Aorta (tissue), 5 donors: ENCODE results near the gene DPP6. TPM values are rescaled to one million over a fixed set of nuclear protein-coding genes. Genes with fewer than 3 reads are reported as not detected.
"Not testable (repeated sequence)": the region's sequence is repeated elsewhere in the genome, so short reads cannot be mapped to it uniquely, and the experiment has no call there.

Experiments used
- ATAC-seq: fragments of 200-7000 bp; cut with Tn5 transposase; one replicate; pipeline ENCODE4 v1.9.1; 2022; ENCODE audit warnings: moderate library complexity; ENCODE audit not compliant: low FRiP score
- DNase-seq, 2 donors: peaks; one replicate each; pipeline ENCODE4 v3.0.0-alpha.2; 2020
- H3K27ac ChIP-seq, 2 donors: one replicate each; pipeline ENCODE4 v1.5.1; 2013; ENCODE audit warnings: low read length in 2 of 2, mild to moderate bottlenecking in 2 of 2, moderate library complexity in 2 of 2, control low read depth in 1 of 2, inconsistent platforms in 1 of 2, low read depth in 1 of 2
- H3K27me3 ChIP-seq, 2 donors: one replicate each; pipeline ENCODE4 v1.6.1; 2013; ENCODE audit warnings: control low read depth in 1 of 2, low read length in 1 of 2, mild to moderate bottlenecking in 1 of 2, moderate library complexity in 1 of 2; ENCODE audit not compliant: insufficient read depth in 2 of 2, control insufficient read depth in 1 of 2
- H3K36me3 ChIP-seq, 2 donors: one replicate each; pipeline ENCODE4 v1.6.1; 2013; ENCODE audit warnings: control low read depth in 1 of 2, low read length in 1 of 2, mild to moderate bottlenecking in 1 of 2; ENCODE audit not compliant: insufficient read depth in 2 of 2, control insufficient read depth in 1 of 2
- H3K4me1 ChIP-seq, 2 donors: one replicate each; pipeline ENCODE4 v1.6.1; 2013; ENCODE audit warnings: low read length in 2 of 2, control low read depth in 1 of 2, mild to moderate bottlenecking in 1 of 2, moderate library complexity in 1 of 2; ENCODE audit not compliant: insufficient read depth in 2 of 2, control insufficient read depth in 1 of 2
- H3K4me3 ChIP-seq, 2 donors: one replicate each; pipeline ENCODE4 v1.5.1; 2013; ENCODE audit warnings: low read length in 2 of 2, control low read depth in 1 of 2, mild to moderate bottlenecking in 1 of 2
- H3K9me3 ChIP-seq: one replicate; pipeline ENCODE4 v1.6.1; 2013; ENCODE audit warnings: mild to moderate bottlenecking, low read length; ENCODE audit not compliant: control insufficient read depth
- WGBS, 2 donors: extraction: QIAGEN DNeasy Blood & Tissue Kit; methylation state at CpG; one replicate each; pipeline ENCODE4 v1.1.7; 2013; 5-methylcytosine and 5-hydroxymethylcytosine counted together
- intact Hi-C, 2 donors: fragments of 100-400 bp; cut with DNase I; formaldehyde crosslinking; loops; one replicate each; pipeline versions ENCODE4 v1.14.2 to v1.15.0; 2022
- polyA plus RNA-seq, 2 donors: library from polyadenylated mRNA; stranded (reverse); fragments of 200-250 nt; gene quantifications; one replicate each; pipeline ENCODE4 v1.2.3, GENCODE V29; 2013
- total RNA-seq, 2 donors: library from RNA; stranded (reverse); fragmentation: NEBNext Ultra II Directional; extraction: Animal tissue kit (Norgen Biotek cat#: 25700); gene quantifications; one replicate each; pipeline ENCODE4 v1.2.1, GENCODE V29; 2021
- donor health status: healthy with polysubstance abuse.
- donor health status: Bipolar disorder and iron deficiency.
- donor health status: DM: no; HTN: no; CAD: no.
- donor health status: DM: no; HTN: no; CAD: no.
- donor health status: DM: yes; HTN: yes; CAD: no.

DPP6 gene
- total and polyA plus RNA-seq, 4 donors, result 0.69 TPM; not detected in 3

DNA sequence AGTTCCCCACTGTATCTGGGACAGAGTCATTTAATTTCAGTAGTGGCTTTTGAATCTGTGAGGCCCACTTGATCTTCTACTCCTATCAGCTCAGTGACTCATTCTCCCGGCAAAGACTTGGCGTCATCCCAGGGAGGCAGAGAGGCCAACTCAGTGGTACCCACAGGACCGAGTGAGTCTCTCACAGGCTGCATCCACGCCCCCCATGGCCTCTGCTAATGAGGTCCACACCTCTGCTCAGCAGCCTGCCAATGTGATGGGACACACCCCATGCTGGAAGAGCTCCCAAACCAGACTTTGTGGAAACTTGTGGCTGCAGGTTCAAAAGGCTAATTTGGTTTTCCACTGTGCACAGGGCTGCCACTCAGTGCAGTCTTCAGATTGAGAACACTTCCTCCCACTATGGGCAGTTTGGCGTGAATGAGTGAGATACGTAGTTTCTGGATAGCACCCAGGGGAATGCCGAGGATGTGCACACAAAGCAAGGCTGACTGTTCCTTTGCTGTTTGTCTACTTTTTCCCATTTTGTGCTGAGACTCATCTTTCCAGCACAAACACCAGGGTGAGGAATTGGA lies 81.6 kb downstream of the DPP6 start:
- H3K27me3 ChIP-seq, H3K4me3 ChIP-seq, H3K27ac ChIP-seq, DNase-seq, H3K9me3 ChIP-seq, intact Hi-C loops, H3K4me1 ChIP-seq, ATAC-seq, H3K36me3 ChIP-seq: not testable (repeated sequence)
- WGBS, 2 donors, result 74% methylated on average over 4 to 6 of the region's 7 CpGs

DNA sequence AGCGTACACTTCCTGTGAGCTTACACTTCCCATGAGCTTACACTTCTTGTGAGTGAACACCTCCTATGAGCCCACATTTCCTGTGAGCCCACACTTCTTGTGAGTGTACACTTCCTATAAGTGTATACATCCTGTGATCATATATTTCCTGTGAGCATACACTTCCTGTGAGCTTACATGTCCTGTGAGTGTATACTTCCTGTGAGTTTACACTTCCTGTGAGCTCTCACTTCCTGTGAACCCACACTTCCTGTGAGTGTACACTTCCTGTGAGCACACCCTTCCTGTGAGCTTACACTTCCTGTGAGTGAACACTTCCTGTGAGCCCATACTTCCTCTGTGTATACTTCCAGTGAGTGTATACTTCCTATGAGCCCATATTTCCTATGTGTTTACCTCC lies 82.5 kb downstream of the DPP6 start:
- DNase-seq, H3K4me3 ChIP-seq, H3K4me1 ChIP-seq, ATAC-seq, H3K27ac ChIP-seq, H3K27me3 ChIP-seq, H3K9me3 ChIP-seq, H3K36me3 ChIP-seq, intact Hi-C loops: not testable (repeated sequence)
- WGBS, 2 donors, result 86% methylated on average over 1 of the region's 1 CpG; no CpG with 5 or more reads in 1 of the 2 donors

DNA sequence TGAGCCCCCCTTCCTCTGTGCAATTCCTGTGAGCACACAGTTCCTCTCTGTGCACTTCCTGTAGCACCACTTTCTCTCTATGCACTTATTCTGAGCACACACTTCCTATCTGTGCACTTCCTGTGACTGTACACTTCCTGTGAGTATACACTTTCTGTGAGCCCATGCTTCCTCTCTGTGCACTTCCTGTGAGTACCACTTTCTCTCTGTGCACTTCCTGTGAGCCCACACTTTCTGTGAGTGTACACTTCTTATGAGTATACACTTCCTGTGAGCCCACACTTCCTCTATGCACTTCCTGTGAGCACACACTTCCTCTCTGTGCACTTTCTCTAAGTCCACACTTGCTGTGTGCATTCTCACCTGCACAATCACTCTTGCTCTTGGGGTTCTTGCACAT lies 83.4 kb downstream of the DPP6 start:
- intact Hi-C loops, H3K9me3 ChIP-seq, DNase-seq, H3K27ac ChIP-seq, H3K27me3 ChIP-seq, H3K36me3 ChIP-seq, H3K4me1 ChIP-seq, ATAC-seq, H3K4me3 ChIP-seq: not testable (repeated sequence)

DNA sequence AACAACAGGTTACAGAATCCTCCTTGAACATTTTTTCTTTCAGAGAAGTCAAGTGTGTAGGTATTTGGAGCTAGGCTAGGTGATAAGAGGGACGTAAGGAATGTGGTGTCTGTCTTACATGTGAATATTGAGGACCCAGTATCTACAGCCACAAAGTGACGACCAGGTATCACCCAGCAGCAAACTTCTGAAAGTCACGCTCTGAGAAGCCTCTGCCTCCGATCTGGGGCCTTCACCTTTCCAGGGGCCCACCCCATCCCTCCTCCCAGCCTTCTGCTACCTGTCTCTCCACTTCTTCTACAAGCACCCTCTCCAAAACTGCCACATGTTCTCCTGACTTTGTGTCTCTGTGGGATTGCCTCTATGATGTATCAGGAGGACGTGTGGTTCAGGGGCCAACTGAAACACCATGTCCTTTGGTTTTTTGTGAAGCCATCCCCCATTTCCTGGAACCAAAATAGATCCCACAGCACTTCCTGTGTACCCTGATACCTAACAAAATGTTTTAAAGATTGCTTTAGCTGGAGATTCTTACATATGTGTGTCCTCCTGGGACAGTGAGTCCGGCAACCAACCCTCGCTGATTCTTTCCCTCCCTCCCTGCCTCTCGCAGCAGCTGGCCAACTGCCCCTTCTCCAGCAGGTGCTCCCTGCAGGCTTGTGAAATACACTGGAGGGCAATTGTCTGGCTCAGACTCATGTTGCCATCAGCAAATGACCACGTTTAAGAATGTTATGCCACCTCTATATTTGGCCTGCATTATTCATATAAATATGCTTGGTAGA lies 93.9 kb downstream of the DPP6 start:
- H3K36me3 ChIP-seq, H3K4me1 ChIP-seq, H3K27ac ChIP-seq, ATAC-seq, intact Hi-C loops, H3K27me3 ChIP-seq, H3K4me3 ChIP-seq, H3K9me3 ChIP-seq, DNase-seq: not testable (repeated sequence)
- 49 to 56% methylated on average over 4 to 5 of the region's 9 CpGs for WGBS, 2 donors

DNA sequence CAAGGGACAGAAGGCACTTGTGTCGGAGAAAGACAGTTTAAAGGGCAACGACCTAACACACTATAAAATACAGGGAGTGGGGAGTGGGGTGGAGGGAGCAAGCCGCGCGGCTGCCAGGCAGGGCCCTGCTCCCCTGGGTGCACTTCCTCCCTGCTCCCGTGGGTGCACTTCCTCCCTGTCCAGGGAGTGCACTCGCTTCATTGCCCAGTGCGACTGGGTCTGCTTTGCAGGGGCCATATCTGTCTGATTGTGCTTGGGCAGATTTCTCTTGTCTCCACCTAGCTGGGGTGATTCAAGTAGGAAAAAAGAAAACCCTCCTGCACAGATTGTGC lies 94.5 kb downstream of the DPP6 start:
- H3K27me3 ChIP-seq, H3K4me3 ChIP-seq, H3K27ac ChIP-seq, H3K9me3 ChIP-seq, H3K4me1 ChIP-seq, intact Hi-C loops, DNase-seq, ATAC-seq, H3K36me3 ChIP-seq: not testable (repeated sequence)
- 39 to 47% methylated on average over 4 to 6 of the region's 8 CpGs for WGBS, 2 donors

DNA sequence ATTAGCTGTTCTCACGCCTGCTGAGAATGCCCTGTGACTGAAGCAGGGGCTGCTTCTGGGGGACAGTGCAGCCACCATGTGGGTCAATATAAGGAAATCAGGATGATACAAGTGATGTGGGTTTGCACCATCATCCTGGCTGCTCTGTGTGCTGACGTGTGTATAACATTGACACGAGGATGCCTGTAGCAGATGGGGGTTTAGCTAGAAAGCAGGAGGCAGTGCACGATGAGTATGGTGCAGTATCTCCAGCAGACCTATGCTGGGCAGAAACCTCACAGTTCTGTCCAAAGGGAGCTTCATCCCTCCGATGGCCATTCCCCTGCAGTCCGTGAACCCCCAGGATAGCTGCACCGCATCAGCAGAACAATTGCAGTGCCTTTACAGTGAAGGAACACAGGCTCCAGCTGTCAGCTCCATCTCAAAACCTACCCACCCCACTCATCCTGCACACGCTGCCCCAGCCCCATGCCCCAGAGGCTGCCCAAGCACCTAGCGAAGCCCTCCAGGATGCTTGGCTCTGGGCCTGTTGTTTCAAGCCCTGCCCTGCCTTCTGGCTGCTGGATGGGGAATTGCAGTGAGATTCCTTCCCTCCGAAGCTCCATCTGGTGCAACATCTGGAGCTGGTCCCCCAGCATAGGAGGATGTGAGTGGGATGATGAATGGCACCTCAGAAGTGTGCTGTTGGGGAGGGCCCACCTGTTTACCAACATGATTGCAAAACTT lies 96.8 kb downstream of the DPP6 start:
- H3K27ac ChIP-seq, H3K4me1 ChIP-seq, H3K4me3 ChIP-seq, intact Hi-C loops, H3K36me3 ChIP-seq, H3K9me3 ChIP-seq, H3K27me3 ChIP-seq, ATAC-seq, DNase-seq: not testable (repeated sequence)
- WGBS, 2 donors, result 80 to 84% methylated on average over 8 to 9 of the region's 10 CpGs

DNA sequence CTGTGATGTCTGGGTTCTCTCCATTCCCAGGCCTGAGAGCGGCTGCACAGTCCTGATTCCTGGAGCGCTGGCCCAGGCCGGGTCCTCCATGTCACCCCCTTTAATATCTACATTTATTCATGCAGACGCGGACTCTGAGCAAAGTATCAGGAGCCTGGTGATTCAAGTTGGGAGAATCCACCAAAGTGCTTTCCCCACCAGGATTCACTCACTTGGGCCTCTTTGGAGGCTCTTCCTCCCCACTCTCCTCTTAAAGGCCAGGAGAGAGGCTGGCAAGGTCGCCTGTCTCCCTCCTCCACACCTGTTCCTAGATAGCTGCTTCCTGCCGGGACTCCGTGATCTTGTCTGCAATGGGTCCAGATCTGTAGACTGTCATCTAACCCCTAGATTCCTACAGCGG lies 98.5 kb downstream of the DPP6 start:
- H3K36me3 ChIP-seq, H3K4me1 ChIP-seq, intact Hi-C loops, H3K27ac ChIP-seq, H3K9me3 ChIP-seq, H3K27me3 ChIP-seq, H3K4me3 ChIP-seq, ATAC-seq, DNase-seq: not testable (repeated sequence)
- 87 to 88% methylated on average over 9 of the region's 9 CpGs for WGBS, 2 donors

DNA sequence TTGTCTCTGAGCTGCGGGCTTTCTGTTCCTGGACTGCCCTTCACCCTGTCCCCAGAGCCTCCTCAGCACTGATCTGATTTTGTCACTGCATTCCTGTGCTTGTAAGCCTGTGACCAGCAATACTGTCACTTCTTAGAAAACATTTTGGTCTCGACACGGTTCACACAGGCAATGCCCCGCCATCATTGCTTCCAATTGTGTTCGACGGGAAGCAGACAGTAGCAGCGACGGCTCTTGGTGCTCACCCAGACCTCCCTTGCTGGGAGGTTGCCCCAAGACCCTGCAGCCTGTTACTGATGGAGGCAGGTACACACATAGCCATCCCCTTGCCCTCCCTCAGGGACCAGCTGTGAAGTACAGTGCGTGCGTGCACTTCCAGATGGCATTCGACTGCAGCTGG lies 99.1 kb downstream of the DPP6 start:
- H3K4me1 ChIP-seq, ATAC-seq, H3K4me3 ChIP-seq, intact Hi-C loops, DNase-seq, H3K9me3 ChIP-seq, H3K36me3 ChIP-seq, H3K27ac ChIP-seq, H3K27me3 ChIP-seq: not testable (repeated sequence)
- 83 to 85% methylated on average over 11 of the region's 11 CpGs for WGBS, 2 donors

DNA sequence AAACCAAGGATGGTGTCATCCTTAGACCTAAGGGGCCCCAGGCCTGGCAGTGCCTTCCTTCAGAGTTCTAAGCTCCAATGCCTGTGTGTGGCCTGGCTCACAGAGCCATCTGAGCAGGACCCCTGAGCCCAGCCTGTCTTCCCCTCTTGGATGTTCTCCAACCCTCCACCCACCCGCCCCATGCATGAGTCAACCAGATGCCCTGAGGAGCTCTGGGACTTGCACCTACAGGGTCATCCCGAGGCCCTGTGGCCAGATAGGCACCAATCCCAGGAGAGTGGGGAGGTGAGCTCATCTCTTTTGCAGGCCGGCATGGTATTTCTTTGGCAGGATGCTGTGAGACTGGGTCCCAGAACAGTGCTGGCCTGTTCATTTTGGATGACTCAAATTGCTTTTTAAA lies 103.7 kb downstream of the DPP6 start:
- H3K9me3 ChIP-seq, H3K36me3 ChIP-seq, H3K4me3 ChIP-seq, H3K4me1 ChIP-seq, DNase-seq, H3K27me3 ChIP-seq, ATAC-seq, intact Hi-C loops, H3K27ac ChIP-seq: not testable (repeated sequence)
- WGBS, 2 donors, result 52 to 66% methylated on average over 2 to 3 of the region's 3 CpGs
